ENCODE measurements around the gene IRF6. TPM values are rescaled to one million over a fixed set of nuclear protein-coding genes. Genes with fewer than 3 reads are reported as not detected.

IRF6 gene
- total RNA-seq, 4 donors from 2014 or later = 0.42 to 1.8 (median 1.4) TPM

- H3K36me3 ChIP-seq = peaks cover 0 to 10% (median 9%) of the 10 kb centered on the region in 3 donors
Observed at GRCh38 chr1:209777587-209777986, 28.4 kb downstream of the IRF6 start.

DNA sequence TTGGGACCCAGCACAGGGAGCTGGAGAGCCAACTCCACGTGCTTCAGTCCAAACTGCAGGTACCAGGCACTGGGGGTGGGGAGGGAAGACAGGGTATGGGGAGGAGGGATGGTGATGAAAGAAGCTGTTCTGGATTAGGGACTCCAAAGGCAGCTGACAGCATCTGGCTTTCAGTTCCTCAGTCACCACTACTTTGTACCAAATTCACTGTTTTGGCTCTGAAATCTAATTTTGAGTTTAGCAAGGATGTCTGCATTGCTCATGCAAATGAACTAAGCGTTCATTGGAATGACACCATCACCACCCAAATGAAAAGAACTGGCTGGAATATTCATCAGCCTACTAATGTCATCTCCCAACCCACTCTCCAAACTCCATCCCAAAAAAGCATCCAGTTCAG lies 30.3 kb downstream of the IRF6 start:
- TF ChIP-seq, protein P1, sequence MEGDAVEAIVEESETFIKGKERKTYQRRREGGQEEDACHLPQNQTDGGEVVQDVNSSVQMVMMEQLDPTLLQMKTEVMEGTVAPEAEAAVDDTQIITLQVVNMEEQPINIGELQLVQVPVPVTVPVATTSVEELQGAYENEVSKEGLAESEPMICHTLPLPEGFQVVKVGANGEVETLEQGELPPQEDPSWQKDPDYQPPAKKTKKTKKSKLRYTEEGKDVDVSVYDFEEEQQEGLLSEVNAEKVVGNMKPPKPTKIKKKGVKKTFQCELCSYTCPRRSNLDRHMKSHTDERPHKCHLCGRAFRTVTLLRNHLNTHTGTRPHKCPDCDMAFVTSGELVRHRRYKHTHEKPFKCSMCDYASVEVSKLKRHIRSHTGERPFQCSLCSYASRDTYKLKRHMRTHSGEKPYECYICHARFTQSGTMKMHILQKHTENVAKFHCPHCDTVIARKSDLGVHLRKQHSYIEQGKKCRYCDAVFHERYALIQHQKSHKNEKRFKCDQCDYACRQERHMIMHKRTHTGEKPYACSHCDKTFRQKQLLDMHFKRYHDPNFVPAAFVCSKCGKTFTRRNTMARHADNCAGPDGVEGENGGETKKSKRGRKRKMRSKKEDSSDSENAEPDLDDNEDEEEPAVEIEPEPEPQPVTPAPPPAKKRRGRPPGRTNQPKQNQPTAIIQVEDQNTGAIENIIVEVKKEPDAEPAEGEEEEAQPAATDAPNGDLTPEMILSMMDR (IDR thresholded peaks at IDR 0.05) = no peak
- TF ChIP-seq POLR2A (IDR thresholded peaks at IDR 0.05) = no peak
- no peak for TF ChIP-seq EP300 (IDR thresholded peaks at IDR 0.05)
- H3K27me3 ChIP-seq = no peaks in the 10 kb centered on the region
- H3K4me3 ChIP-seq = no peak overlapping the region
- peaks cover 0 to 9% (median 0%) of the 10 kb centered on the region in 3 donors for H3K36me3 ChIP-seq
- H3K27ac ChIP-seq = no peak overlapping the region
- 59 to 63% methylated on average over 2 of the region's 2 CpGs for WGBS, 2 donors
- DNase-seq (ENCODE audit: low spot score in 2 of 2) = no peak
- no peaks in the 10 kb centered on the region for H3K9me3 ChIP-seq
- peaks cover 0 to 6% (median 3%) of the 10 kb centered on the region in 4 donors for H3K4me1 ChIP-seq

More at GRCh38 chr1:209777587-209777986, 28.4 kb downstream of the IRF6 start:
- H3K4me1 ChIP-seq = peaks cover 0 to 6% (median 0%) of the 10 kb centered on the region in 4 donors
- H3K4me3 ChIP-seq = no peak overlapping the region
- H3K9me3 ChIP-seq = no peaks in the 10 kb centered on the region
- DNase-seq (ENCODE audit: low spot score in 2 of 2) = no peak
- no peak for TF ChIP-seq EP300 (IDR thresholded peaks at IDR 0.05)
- TF ChIP-seq POLR2A (IDR thresholded peaks at IDR 0.05) = no peak
- TF ChIP-seq, protein P1 (IDR thresholded peaks at IDR 0.05) = no peak
- H3K27me3 ChIP-seq = no peaks in the 10 kb centered on the region
- 85 to 93% methylated on average over 2 of the region's 2 CpGs for WGBS, 2 donors
- H3K27ac ChIP-seq = no peak overlapping the region

DNA sequence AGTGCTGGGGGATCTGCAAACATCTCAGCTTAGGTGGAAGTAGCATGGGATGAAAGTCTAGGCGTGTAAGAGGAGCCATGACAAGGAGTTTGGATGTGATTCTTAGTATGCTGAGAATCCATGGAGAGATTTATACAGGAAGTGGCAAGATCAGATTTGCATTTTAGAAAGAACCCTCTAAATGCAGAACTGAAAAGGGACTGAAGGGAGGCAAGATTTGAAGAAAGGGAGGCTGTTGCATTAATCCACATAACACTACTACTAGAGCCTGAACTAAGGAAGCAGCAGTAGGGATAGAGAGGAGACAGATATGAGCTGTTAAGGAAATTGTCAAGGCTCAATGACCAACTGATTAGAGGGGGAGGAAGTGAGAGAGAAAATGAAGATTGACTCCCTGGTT lies 31.4 kb downstream of the IRF6 start:
- no peaks in the 10 kb centered on the region for H3K27me3 ChIP-seq
- H3K4me1 ChIP-seq = peaks cover 0 to 16% (median 11%) of the 10 kb centered on the region in 4 donors
- no peak overlapping the region for H3K27ac ChIP-seq
- H3K4me3 ChIP-seq = no peak overlapping the region
- H3K36me3 ChIP-seq = peaks cover 0 to 9% (median 0%) of the 10 kb centered on the region in 3 donors
- no peak for DNase-seq (ENCODE audit: low spot score in 2 of 2)
- no peaks in the 10 kb centered on the region for H3K9me3 ChIP-seq
- WGBS, 2 donors = 81 to 86% methylated on average over 1 of the region's 1 CpG
- no peak for TF ChIP-seq EP300 (IDR thresholded peaks at IDR 0.05)
- TF ChIP-seq, protein P1 (IDR thresholded peaks at IDR 0.05) = no peak
- no peak for TF ChIP-seq POLR2A (IDR thresholded peaks at IDR 0.05)

DNA sequence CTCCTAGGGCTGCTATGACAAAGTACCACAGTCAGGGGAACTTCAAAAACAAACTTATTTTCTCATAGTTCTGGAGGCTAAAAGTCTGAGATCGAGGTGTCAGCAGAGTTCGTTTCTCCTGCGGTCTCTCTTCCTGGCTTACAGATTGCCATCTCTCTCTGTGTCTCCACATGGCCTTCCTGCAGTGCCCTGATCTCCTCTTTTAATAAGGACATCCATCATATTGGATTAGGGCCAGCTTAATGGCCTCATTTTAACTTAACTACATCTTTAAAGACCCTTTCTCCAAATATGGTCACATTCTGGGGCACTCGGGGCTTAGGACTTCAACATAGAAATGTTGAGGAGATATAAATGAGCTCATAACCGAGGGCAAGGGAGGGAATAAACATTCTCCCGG lies 33.8 kb downstream of the IRF6 start:
- H3K27ac ChIP-seq = no peak overlapping the region
- no peaks in the 10 kb centered on the region for H3K9me3 ChIP-seq
- H3K27me3 ChIP-seq = no peaks in the 10 kb centered on the region
- H3K4me1 ChIP-seq = peaks cover 0 to 27% (median 26%) of the 10 kb centered on the region in 4 donors
- WGBS, 2 donors = 51% methylated on average over 6 of the region's 6 CpGs
- H3K4me3 ChIP-seq = no peak overlapping the region
- no peaks in the 10 kb centered on the region for H3K36me3 ChIP-seq
- TF ChIP-seq, protein P1 (IDR thresholded peaks at IDR 0.05) = no peak
- no peak for DNase-seq (ENCODE audit: low spot score in 2 of 2)

DNA sequence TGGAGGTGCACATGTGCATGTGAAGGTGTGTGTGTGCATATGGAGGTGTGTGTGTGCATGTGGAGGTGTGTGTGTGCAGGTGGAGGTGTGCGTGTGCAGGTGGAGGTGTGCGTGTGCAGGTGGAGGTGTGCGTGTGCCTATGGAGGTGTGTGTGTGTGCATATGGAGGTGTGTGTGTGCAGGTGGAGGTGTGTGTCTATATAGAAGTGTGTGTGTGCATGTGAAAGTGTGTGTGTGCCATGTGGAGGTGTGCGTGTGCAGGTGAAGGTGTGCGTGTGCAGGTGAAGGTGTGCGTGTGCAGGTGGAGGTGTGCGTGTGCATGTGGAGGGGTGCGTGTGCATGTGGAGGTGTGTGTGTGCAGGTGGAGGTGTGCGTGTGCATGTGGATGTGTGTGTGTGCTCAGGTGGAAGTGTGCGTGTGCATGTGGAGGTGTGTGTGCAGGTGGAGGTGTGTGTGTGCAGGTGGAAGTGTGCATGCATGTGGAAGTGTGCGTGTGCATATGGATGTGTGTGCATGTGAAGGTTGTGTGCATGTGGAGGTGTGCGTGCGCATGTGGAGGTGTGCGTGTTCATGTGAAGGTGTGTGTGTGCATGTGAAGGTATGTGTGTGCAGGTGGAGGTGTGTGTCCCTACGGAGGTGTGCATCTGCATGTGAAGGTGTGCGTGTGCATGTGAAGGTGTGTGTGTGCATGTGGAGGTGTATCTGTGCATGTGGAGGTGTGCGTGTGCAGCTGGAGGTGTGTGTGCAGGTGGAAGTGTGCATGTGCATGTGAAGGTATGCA lies 35.1 kb downstream of the IRF6 start:
- Histone ChIP-seq H3K27me3 (no peaks in the 10 kb centered on the region), H3K4me3 (peak overlapping the region in 1 of 4 donors; percentile 41), H3K27ac (no peak overlapping the region), H3K36me3 (no peaks in the 10 kb centered on the region), H3K9me3 (no peaks in the 10 kb centered on the region), H3K4me1 (peaks cover 0 to 31% (median 26%) of the 10 kb centered on the region in 4 donors)
- no peak for TF ChIP-seq EP300 (IDR thresholded peaks at IDR 0.05)
- no peak for TF ChIP-seq POLR2A (IDR thresholded peaks at IDR 0.05)
- no peak for DNase-seq (ENCODE audit: low spot score in 2 of 2)
- WGBS, 2 donors = 93 to 94% methylated on average over 17 of the region's 17 CpGs

Measured in tibial nerve (tissue), 4 donors.